ENCODE data around the gene AKNAD1.

The AKNAD1 gene

DNA sequence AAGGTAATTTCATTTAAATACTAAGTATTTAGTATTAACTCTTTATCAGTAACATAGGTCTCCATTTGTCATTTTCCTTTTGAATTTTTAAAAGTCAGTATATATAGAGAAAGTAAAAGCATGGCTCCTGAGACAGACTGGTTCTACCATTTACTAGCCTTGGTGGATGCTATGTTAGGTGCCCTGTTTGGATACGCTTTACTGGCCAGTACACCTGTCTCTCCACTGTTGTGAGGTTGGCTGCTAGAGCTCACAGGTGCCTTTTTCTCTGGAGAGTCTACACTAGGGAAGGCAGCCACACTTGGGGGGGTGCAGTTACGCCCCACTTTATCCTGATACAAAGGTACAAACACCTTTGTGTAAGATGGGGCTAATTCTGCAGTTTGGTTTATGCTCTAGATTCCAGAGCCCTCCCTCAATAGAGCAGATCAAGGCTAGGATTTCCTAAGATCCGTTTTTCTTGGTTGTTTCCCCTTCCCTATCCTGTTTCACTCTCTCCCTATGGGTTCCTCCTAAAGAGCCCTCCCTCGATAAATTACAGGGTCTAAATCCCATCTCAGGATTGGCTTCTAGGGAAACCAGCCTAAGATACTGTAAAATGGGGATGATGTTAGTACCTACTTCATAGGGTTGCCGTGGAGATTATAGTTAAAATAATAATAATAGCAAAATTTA, 14.3 kb upstream of the AKNAD1 start:
- H3K36me3 Mint-ChIP-seq (ENCODE audit: low read depth), result no peaks in the 10 kb centered on the region
- H3K9me3 Mint-ChIP-seq, result no peaks in the 10 kb centered on the region
- H3K4me3 Mint-ChIP-seq, result no peak overlapping the region
- TF ChIP-seq, protein P1, sequence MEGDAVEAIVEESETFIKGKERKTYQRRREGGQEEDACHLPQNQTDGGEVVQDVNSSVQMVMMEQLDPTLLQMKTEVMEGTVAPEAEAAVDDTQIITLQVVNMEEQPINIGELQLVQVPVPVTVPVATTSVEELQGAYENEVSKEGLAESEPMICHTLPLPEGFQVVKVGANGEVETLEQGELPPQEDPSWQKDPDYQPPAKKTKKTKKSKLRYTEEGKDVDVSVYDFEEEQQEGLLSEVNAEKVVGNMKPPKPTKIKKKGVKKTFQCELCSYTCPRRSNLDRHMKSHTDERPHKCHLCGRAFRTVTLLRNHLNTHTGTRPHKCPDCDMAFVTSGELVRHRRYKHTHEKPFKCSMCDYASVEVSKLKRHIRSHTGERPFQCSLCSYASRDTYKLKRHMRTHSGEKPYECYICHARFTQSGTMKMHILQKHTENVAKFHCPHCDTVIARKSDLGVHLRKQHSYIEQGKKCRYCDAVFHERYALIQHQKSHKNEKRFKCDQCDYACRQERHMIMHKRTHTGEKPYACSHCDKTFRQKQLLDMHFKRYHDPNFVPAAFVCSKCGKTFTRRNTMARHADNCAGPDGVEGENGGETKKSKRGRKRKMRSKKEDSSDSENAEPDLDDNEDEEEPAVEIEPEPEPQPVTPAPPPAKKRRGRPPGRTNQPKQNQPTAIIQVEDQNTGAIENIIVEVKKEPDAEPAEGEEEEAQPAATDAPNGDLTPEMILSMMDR (IDR thresholded peaks at IDR 0.05), result no peak
- no peak overlapping the region for H3K27ac Mint-ChIP-seq
- peaks cover 5% of the 10 kb centered on the region for H3K27me3 Mint-ChIP-seq (ENCODE audit: low read depth, poor library complexity)
- H3K4me1 Mint-ChIP-seq, result no peaks in the 10 kb centered on the region
- DNase-seq, result no peak

DNA sequence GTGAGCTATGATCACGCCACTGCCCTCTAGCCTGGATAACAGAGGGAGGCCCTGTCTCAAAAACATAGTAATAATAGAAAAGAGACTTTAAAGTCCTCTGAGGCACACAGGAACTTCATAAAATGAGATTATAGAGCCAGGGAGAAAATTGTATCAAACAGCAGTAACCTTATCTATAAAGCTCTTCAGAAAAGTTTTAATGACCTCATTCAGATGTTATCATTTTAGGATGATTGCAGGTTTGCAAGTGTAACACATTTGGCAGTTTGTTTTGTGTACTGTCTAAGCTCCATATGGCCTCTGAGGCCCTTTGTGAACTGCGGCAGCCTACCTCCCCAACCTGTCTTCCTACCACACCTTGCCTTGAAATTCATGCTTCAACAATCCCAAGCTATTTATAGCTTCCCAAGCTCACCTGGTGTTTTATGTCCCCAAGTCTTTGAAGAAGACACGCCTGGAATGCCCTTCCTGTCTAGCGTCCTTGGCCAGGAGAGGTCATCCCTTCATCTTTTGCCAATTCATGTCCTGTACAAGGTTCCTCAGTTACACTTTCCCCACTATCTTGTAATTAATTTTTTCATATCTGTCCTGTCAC, 8.5 kb upstream of the AKNAD1 start:
- no peaks in the 10 kb centered on the region for H3K36me3 Mint-ChIP-seq (ENCODE audit: low read depth)
- H3K4me3 Mint-ChIP-seq, result no peak overlapping the region
- TF ChIP-seq, protein P1 (IDR thresholded peaks at IDR 0.05), result no peak
- H3K4me1 Mint-ChIP-seq, result no peaks in the 10 kb centered on the region
- H3K27ac Mint-ChIP-seq, result no peak overlapping the region
- no peaks in the 10 kb centered on the region for H3K9me3 Mint-ChIP-seq
- peaks cover 3% of the 10 kb centered on the region for H3K27me3 Mint-ChIP-seq (ENCODE audit: low read depth, poor library complexity)
- DNase-seq, result no peak

DNA sequence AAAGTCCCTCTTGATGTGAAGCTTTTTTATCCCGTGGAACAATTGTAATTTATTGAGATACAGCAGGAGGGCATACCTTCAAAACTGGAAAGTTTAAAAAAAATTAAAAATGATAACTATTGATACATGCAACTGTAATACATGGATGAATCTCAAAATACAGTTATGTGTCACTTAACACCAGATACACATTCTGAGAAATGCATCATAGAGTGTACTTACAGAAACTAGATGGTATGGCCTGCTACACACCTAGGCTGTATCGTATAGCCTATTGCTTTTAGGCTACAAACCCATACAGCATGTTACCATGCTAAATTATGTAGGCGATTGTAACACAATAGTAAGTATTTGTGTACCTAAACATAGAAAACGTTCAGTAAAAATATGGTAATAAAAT, 7.1 kb upstream of the AKNAD1 start:
- Mint-ChIP-seq H3K9me3 (no peaks in the 10 kb centered on the region), H3K27me3 (ENCODE audit: low read depth, poor library complexity) (peaks cover 3% of the 10 kb centered on the region), H3K27ac (no peak overlapping the region), H3K36me3 (ENCODE audit: low read depth) (no peaks in the 10 kb centered on the region), H3K4me1 (no peaks in the 10 kb centered on the region), H3K4me3 (no peak overlapping the region)
- DNase-seq, result no peak
- TF ChIP-seq, protein P1 (IDR thresholded peaks at IDR 0.05), result no peak

DNA sequence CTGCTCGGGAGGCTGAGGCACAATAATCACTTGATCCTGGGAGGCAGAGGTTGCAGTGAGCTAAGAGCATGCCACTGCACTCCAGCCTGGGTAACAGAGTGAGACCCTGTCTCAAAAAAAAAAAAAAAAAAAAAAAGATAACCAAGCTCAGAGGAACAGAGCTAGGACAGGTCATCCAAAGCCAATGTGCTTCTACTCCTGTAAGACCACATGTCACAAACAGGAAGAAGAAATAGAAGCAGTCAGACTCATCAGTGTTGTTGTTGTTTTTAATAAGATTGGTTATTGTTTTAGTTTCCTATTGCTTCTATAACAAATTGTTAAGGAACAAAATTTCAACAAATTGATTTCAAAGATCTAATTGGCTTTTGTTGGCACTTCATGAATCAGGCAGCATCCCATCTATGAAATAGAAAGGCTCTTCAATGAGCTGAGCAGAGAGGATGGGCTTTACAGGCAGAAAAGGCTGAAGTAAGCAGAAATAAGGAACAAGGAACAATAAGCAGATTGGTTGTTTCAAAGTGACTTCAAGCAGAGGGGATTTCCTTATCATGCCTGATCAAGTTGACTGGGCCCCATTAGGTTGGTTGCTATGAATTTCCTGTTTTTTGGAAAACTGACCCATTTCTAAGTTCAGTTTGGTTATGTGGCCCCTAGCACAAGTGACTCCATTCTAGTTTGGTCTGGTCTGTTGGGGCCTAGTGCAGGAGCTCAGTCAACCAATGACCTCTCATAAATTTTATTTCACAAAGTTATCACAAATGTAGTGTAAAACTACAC, 6.0 kb upstream of the AKNAD1 start:
- Mint-ChIP-seq H3K4me3 (no peak overlapping the region), H3K27me3 (ENCODE audit: low read depth, poor library complexity) (peaks cover 3% of the 10 kb centered on the region), H3K27ac (no peak overlapping the region), H3K36me3 (ENCODE audit: low read depth) (no peaks in the 10 kb centered on the region), H3K9me3 (no peaks in the 10 kb centered on the region), H3K4me1 (no peaks in the 10 kb centered on the region)
- TF ChIP-seq, protein P1 (IDR thresholded peaks at IDR 0.05), result no peak
- no peak for DNase-seq

DNA sequence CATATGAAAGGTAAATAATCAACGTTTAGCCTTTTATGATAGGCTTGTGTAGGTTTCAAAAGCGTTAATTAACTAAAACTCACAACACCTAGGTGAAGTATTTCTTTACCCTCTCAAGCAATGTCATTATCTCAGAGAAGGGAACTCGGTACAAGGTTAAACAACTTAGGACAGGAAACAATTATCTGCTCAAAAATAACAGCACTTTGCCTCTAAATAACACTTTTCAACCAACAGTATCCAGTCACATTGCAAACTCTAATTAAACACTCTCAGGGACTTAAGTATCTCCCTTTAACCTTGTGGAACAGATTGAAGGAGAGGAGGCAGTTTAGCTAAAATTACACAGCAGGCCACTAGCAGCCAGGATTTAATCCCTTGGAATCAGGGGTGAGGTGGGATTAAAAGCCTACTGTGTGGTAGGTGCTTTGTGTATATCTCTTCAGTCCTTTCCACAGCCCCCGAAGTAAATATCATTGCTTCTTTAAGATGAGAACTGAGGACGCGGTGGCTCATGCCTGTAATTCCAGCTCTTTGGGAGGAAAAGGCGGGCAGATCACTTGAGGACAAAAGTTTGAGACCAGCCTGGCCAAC, 5.2 kb upstream of the AKNAD1 start:
- no peaks in the 10 kb centered on the region for H3K36me3 Mint-ChIP-seq (ENCODE audit: low read depth)
- TF ChIP-seq, protein P1 (IDR thresholded peaks at IDR 0.05), result no peak
- H3K27ac Mint-ChIP-seq, result no peak overlapping the region
- no peaks in the 10 kb centered on the region for H3K9me3 Mint-ChIP-seq
- H3K4me1 Mint-ChIP-seq, result no peaks in the 10 kb centered on the region
- H3K4me3 Mint-ChIP-seq, result no peak overlapping the region
- no peak for DNase-seq
- peaks cover 3% of the 10 kb centered on the region for H3K27me3 Mint-ChIP-seq (ENCODE audit: low read depth, poor library complexity)

Measured in nephron progenitor cell (in vitro differentiated cells).